ENCODE data around the gene OGFOD3.
A peak's percentile ranks its signal among the peaks of the same experiment; 100 is the strongest.
"Not testable (repeated sequence)": the region's sequence is repeated elsewhere in the genome, so short reads cannot be mapped to it uniquely, and the experiment has no call there.

The OGFOD3 gene

DNA sequence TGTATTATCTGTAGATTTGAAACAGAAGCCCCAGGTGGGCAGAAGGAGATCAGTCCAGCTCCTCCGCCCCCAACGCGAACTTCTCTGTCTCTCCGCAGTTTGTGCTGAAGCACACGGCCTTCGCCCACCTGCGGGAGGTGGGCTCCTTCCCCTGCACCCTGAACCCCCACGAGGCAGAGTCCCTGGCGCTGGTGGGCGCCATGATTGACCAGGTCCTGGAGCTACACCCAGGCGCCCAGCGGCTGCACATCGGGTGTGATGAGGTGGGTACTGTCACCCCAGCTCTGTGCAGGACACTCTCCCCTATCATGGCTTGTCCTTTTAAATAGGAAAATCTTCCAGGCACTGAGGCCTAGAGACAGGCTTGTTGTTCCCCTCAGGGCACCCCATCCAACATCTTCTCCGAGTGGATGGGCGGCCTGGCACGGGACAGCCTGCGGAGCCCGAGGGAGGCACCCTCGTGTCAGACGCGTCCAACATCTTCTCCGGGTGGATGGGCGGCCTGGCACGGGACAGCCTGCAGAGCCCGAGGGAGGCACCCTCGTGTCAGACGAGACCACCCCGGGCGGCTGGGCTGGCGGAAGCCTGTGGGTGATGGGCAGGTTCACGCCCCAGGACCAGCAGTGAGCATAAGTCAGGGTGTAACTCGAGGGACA, 15.3 kb upstream of the OGFOD3 start:
- no peak for DNase-seq (ENCODE audit: low spot score)

DNA sequence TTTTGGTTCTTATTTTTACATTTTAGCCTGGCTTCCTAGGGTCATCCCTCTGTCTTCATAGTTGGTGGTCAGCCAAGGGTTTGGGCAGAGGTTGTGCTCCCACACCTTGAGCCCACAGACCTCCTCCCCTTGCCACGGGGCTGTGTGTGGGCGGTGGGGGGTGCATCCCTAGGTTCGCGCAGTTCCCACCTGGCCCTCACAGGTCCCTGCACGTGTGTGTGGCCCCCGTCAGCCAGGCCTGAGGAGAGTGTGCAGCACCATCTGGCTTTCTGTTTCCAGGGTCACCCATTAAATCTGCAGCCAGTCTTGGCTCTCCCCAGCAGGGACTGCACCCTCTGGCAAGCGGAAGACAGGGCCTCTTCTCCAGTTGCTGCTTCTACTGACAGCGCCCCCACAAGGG, 13.6 kb upstream of the OGFOD3 start:
- DNase-seq (ENCODE audit: low spot score), result no peak

DNA sequence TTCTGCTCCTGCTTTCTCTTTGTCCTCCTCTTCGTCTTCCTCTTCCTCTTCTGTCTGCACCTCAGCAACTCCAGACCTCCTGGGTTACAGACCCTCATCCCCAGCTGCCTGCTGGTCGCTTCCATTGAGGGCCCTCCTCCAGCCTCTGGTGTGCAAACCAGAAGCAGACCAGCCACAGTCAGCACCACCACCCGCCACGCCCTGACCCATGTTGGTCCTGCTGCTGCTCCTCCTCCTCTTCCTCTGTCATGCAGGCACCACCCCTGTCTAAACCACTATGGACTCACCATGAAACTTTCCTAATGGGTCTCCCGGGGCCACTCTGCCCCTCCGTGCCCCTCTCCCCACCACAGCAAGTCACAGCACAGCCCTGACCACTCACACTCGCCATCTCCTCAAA, 11.4 kb upstream of the OGFOD3 start:
- no peak for DNase-seq (ENCODE audit: low spot score)

DNA sequence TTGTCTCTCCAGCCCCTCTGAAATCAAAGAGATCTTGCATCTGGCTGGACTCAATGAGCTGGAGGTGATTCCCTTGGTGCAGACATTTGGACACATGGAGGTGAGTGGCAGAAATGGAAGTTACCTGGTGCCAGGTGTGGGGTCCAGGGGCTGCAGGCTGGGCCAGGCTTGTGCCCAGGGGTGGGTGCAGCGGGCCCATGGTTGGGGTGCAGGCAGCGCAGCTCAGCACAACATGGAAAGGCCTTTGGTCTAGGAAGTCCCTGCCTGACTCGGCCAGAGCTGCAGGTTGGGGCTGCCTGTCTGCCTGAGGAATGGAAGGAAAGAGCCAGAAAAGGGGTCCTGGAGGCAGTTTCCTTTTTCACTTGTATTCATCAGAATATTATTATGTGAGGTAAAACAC, 10.2 kb upstream of the OGFOD3 start:
- DNase-seq (ENCODE audit: low spot score), result no peak

DNA sequence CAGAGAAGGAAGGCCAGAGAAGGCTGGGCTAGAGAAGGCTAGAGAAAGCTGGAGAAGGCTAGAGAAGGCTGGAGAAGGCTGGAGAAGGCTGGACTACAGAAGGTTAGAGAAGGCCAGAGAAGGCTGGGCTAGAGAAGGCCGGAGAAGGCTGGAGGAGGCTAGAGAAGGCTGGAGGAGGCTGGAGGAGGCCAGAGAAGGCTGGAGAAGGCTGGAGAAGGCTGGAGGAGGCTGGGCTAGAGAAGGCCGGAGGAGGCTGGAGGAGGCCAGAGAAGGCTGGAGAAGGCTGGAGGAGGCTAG, 6.4 kb upstream of the OGFOD3 start:
- no peak for DNase-seq (ENCODE audit: low spot score)

DNA sequence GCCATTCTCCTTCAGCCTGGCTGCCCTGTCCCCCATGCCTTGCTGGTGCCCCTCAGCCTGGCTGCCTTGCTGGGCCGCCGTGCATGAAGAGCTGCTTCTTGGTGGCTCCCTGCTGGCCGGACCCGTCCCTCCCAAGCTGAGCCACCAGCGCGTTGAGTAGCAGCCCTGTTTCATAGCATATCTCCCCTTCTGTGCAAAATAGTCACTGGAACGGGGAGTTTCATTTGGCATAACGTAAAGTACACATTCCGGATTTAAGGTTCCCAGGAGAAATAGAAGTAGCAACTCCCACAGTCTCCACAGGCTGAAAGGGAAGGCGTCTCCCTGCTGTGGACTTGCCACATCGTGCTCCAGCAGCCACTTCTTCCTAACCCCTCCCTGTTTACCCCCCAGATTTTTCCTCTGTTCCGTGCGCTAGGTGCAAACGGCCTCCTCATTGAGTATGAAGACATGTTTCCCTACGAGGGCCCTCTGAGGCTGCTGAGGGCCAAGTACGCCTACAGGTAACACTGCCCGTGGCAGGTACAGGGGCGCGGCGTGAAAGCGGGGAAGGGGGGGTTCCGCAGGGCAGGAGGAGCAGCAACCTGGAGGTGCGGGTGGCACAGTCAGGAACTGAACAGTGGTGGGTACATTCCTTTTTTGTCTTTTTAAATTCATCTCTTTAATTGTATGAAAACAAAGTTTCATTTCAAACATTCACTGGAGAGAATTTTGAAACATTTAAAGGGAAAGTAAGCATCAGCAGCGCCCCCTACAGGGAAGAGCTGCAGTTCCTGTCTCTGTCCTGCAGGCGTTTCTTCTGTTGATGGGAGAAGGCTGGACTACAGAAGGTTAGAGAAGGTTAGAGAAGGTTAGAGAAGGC, 5.8 kb upstream of the OGFOD3 start:
- peak; percentile 12 for DNase-seq (ENCODE audit: low spot score)

DNA sequence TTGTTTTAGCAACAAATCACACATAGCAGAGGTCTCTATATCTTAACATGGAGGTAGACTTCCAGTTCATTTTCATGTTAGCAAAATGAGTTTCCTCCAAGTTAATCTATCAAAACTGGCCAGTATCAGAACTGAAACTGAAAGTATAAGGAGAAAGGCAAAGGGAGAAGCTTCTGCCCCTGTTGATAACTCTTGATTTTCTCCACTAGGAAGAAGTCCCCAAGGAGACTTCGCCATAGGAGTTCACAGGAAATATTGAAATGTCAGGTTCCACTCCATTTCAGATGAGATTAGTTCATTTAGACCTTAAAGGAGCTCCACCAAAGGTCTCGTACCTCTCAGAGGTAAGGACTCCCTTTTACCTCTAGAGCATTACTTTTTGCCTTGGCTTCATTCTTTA, 1.2 kb upstream of the OGFOD3 start:
- peak; percentile 38 for DNase-seq (ENCODE audit: low spot score)

DNA sequence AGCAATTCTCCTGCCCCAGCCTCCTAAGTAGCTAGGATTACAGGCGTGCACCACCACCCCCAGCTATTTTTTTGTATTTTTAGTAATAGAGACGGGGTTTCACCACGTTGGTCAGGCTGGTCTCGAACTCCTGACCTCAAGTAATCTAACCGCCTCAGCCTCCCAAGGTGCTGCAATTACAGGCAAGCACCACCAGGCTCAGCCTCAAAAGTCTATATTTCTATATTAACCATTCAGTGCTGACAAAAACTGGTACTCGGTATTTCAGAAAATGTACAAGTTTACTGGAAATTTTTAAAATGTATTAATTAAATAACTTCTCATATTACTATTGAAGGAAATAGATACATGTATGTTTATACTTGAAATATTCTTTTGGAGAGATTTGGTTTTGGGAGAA, 1.6 kb downstream of the OGFOD3 start:
- DNase-seq (ENCODE audit: low spot score), result no peak

DNA sequence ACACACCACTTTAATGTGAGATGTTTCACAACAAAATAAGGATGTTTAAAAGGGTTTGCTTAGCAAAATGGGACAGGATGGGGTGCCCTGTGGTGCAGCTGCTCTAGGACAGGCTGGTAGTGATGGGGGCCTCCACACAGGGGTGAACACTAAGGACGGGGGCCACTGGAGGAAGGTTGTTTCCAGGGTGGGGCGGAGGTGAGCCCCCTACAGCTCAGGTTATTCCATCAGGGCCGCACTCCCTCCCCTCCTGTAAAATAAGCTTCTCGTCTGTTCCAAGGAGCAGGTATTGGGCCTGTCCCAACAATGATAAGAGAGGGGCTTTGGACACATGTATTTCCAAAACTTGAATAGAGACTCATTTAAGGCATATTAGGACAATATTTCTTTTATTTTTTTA, 2.1 kb downstream of the OGFOD3 start:
- no peak for DNase-seq (ENCODE audit: low spot score)

DNA sequence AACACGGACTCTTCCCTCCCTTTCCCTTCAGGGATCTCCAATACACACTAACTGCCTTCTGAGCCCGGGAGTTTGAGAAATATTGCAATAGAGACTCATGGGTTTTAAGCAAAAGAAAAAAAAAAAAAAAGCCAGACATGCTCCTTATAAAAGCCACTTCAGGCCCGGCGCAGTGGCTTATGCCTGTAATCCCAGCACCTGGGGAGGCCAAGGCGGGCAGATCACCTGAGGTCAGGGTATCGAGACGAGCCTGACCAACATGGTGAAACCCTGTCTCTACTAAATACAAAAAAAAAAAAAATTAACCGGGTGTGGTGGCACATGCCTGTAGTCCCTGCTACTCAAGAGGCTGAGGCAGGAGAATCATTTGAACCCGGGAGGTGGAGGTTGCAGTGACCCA, 2.6 kb downstream of the OGFOD3 start:
- no peak for DNase-seq (ENCODE audit: low spot score)

DNA sequence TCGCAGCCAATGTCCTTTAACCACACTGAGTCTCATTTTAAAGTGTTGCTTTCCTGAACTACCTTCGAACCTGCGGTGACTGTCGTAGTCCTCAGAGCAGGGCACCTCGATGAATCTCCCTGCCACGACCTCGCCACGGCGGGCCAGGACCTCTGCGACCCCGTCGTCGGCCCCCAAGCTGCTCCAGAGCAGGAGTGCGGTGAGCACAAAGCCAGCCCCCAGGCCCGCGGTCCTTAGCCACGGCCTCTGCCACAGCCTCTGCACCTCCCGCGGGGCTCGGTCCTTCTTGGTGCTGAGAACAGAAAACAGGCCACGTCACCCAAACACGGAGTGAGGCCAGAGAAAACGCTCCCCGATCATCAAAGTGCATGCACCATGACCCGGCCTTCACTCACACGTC, 3.0 kb downstream of the OGFOD3 start:
- DNase-seq (ENCODE audit: low spot score), result no peak

DNA sequence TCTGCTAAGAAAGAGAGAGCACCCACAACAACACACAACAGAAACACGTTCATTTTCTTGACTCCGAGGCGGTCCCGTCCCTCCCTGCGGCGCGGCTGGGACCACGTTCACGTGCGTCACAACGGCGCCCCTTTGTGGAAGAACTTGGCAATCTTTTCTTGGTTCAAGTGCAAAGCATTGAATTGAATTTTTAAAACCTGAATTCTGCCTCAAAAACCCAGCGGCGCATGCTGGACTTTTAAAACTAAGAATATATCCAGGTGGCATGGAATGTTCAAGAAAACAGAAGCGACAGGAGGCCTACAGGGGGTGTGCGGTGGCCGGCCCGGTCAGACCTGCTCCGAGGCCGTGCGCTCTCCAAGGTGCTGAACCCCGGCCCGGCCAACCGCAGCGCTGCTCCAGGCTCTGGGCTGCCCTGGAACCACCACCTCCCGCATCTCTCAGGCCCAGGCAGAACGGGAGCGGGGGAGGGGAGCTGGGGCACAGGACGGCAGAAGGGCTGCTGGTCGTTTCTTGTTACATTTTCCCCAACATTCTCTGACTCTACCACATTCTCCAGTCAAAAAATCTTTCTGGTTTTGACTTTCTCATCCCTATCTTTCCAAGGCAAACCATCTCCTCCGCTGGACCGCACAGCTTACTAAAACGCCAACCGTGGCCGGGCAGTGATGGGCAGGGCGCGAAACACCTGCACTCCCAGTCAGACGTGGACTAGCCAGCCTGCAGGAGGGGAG, 3.7 kb downstream of the OGFOD3 start:
- DNase-seq (ENCODE audit: low spot score), result no peak

DNA sequence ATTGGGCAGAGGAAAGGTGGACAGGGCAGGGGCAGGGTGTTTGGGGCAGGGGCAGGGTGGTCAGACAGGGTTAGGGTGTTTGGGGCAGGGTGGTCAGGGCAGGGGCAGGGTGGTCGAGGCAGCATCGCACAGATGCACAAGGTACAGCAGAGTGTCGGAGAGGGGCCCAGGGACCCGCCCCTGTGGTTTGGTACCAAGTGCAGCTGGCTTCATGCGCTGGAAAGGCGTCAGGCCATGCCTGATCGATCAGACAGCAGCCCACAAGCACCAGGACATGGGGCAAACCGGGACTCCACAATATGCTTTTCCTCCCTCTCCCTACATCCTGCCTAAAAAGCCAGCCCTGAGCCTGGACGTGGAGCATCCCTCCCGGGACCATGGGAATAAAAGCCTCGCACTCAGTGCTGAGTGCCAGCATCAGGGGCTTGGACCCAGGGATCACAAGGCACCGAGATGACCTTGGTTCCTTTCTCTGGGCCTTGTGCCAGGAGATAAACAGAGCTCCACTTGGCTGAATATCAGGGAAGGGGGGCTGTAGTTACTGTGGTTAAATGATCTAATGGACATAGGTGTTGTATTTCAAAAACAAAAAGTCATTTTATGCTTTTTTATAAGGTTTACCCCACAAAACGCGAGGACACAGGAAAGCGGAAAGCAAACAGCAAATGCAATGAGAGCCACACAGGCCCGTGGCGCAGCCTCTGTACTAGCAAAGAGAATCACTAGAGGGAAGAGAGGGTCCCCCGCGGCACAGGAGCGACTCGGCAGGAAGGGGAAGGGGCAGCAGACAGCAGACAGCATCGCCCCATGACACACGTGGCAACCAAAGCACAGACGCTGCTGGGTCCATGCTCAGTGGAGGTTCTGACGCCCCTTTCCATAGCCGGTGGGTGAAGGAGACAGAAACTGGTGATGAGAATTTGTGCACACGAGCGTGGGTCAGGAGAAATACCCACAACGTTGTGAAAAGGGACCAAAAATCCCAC, 5.6 kb downstream of the OGFOD3 start:
- DNase-seq (ENCODE audit: low spot score), result no peak

DNA sequence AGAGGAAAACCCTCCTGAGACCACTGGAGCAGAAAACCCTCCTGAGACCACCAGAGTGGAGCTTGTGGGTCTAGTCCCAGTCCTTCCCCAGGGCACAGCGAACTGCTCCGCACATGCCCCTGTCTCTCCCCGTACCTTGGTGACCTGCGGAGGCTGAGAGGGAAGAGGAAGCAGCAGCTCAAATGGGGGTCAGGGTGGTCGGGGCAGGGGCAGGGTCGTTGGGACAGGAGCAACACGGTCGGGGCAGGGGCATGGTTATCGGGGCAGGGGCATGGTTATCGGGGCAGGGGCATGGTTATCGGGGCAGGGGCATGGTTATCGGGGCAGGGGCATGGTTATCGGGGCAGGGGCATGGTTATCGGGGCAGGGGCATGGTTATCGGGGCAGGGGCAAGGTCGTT, 6.3 kb downstream of the OGFOD3 start:
- not testable (repeated sequence) for DNase-seq (ENCODE audit: low spot score)

DNA sequence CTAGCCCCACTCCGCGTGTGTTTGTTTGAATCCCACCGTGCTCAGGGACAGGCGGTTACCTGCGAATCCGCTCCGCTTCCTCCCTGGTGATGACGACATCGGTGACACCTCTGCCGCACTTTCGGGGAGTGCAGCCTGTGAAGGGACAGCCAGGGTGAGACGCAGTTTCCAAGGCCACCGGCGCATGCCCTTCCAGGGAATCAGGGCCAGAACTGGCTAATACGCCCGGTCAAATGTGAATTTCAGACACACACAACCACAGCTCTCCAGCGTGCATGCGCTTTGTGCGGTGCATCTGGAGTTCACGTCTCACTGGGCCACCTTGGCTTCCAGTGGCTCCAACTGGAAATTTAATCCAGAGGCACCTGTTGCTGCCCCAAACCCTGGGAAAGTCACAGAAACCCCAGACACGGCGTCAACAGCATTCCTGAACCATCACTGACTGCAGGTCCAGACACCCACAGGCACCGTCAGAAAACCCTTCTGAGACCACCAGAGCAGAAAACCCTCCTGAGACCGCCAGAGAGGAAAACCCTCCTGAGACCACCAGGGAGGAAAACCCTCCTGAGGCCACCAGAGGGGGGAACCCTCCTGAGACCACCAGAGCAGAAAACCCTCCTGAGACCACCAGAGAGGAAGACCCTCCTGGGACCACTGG, 6.9 kb downstream of the OGFOD3 start:
- no peak for DNase-seq (ENCODE audit: low spot score)

DNA sequence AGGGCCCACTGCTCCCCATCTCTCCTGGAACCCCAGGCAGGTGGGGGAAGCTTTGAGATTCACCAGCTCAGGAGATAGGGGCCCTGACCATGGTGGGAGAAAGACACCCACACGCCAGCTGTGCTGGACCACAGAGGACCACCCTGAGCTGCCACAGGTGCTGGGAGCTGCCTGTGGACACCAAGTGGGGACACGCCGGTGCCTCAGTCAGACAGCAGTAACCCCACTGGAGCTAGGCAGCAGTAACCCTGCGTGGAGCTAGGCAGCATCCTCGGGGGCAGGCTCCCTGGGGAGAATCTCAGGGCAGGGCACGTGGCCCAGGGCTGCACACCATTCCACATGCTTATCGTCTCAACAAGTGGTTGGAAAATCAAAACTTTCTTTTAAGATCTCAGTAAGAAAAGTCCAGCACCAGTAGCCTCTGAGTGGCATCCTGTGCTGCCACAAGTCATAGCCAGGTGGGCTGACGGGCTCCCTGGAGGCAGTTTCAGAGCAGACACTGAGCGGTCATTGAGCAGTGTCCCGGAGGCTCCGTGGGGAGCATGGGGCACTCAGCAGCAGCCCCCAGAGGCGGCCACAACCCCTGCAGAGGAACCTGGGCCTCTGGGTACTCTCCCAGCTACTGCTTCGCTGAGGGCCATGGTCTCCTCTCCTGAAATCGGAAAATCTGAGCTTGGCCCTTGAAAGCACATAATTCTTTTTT, 8.2 kb downstream of the OGFOD3 start:
- DNase-seq (ENCODE audit: low spot score), result no peak

DNA sequence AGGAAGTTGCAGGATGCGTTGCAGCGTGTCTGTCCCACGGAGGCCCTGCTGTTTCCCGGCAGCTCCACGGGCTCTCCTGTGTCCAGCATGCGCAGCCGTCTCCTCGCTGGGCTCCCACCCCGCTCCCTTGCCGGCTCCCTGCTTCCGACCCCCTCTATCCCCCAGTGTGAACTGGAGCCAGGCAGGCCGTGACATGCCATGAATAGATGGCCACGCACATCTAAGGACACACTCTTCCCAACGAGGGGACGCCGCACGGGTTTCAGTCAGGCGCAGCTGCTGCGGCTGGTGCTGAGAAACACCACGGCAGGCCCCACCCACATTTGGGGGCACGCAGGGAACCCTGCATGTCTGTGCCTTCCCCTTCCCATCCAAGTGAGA, 9.5 kb downstream of the OGFOD3 start:
- DNase-seq (ENCODE audit: low spot score), result no peak

DNA sequence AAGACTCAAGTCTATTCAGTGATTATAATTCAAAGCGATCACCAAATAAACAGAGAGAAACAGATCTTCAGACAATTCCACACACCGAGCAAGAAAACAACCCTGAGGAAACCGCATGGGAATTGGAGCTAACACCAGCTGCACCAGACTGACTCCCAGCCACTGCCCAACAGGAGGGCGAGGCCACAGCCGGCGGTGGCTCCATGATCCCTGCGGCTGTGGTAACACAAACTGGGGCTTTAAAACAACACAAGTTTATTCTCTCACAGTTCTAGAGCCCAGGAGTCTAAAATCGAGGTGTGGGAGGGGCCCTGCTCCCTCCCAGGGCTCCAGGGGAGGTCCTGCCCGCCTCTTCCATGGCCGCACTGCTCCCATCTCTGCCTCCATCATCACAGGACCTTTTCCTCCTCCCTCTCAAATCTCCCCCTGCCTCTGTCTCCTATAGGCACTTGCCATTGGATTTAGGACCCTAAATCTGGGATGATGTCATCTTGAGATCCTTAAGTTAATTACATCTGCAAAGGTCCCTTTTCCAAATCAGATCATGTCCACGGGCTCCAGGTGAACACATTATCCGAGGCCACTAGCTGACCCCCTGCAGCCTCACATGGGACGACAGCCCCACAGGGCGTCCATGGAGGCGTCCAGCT, 10.0 kb downstream of the OGFOD3 start:
- DNase-seq (ENCODE audit: low spot score), result no peak

DNA sequence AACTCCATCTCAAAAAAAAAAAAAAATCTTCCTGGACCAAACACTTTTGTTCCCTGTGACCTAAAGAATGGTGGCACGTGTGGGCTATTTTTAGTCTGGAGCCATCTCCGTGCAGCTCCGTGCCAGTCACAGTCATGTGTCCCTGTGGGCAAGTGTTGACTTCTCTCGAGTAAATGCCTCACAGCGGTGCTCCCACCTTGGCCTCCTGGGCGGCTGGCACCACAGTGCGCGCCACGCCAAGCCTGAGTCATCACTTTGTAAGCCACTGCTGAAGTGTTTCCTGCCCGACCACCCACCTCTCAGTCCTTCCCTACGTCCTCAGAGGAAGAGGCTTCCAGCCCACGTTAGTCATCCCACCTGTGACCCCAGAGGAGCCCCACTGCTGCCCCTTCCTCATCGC, 11.1 kb downstream of the OGFOD3 start:
- DNase-seq (ENCODE audit: low spot score), result no peak

DNA sequence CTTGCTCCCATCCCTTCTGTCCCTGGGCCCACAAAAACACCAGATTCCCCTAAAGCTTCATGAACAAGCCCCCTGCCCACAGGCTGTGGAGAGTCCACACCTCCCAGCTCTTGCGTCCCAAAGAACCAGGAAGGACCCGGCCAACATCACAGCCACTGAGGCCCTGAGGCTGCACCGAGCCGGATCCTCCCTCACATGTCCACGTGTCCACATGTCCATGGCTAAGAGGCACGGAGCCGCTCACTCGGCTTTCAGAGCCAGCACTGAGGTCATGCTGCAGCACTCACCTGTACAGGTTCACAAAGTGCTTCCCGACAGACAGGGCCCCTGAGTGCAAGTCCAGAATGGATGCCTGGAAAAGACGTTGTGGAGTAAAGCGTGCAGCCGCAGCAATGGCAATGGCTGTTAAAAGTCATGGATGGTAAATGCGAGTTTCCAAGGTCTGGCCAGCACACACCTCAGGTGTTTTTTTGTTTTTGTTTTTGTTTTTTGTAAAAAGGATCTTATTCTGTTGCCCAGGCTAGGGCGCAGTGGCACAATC, 12.2 kb downstream of the OGFOD3 start:
- DNase-seq (ENCODE audit: low spot score), result no peak

Measured in LoVo (cell line).